Nucleus accumbens (tissue), 56 donors: ENCODE data around the gene ADAP1.

ENCODE experiments used
- DNase-seq, 56 donors: peaks; one replicate each; lab custom pipeline; 2025; lab: John Stamatoyannopoulos, UW

The ADAP1 gene

GRCh38 chr7:988963-989529 is 34.6 kb upstream of the ADAP1 start:
- DNase-seq, result no peak

GRCh38 chr7:988426-988911 is 34.0 kb upstream of the ADAP1 start:
- peak in 1 of 56 donors; percentile 57 for DNase-seq

- no peak for DNase-seq
These were observed 33.4 kb upstream of the ADAP1 start for GRCh38 chr7:987909-988308.

- no peak for DNase-seq
These were observed 32.6 kb upstream of the ADAP1 start for GRCh38 chr7:986766-987751.

- no peak for DNase-seq
These were observed 31.6 kb upstream of the ADAP1 start for GRCh38 chr7:985915-986741.

- no peak for DNase-seq
These were observed 30.6 kb upstream of the ADAP1 start for GRCh38 chr7:985127-985416.

- DNase-seq, result no peak
These were observed 30.1 kb upstream of the ADAP1 start for GRCh38 chr7:984361-985126.

- DNase-seq, result no peak
These were observed 29.2 kb upstream of the ADAP1 start for GRCh38 chr7:983616-984071.

- no peak for DNase-seq
These were observed 28.6 kb upstream of the ADAP1 start, which contains the start of gene CYP2W1 for GRCh38 chr7:983004-983615. Gene CYP2W1, plus strand, starts transcription at chr7:983181. Its CDS starts 31 bp downstream, at chr7:983212.

- no peak for DNase-seq
These were observed 28.1 kb upstream of the ADAP1 start for GRCh38 chr7:982511-983003.

- DNase-seq, result no peak
These were observed 27.5 kb upstream of the ADAP1 start for GRCh38 chr7:981793-982510.

GRCh38 chr7:979886-980571 is 25.5 kb upstream of the ADAP1 start:
- no peak for DNase-seq

- no peak for DNase-seq
These were observed 24.7 kb upstream of the ADAP1 start for GRCh38 chr7:979151-979550.

GRCh38 chr7:978416-979091 is 24.1 kb upstream of the ADAP1 start:
- no peak for DNase-seq

GRCh38 chr7:978049-978346 is 23.5 kb upstream of the ADAP1 start:
- DNase-seq, result no peak

GRCh38 chr7:977326-978048 is 23.0 kb upstream of the ADAP1 start:
- DNase-seq, result peak in 51 of 56 donors; percentile 12 to 90 (median 61)

GRCh38 chr7:976901-977325 is 22.4 kb upstream of the ADAP1 start:
- DNase-seq, result no peak
